DMS 273 (cell line): ENCODE data around the gene CCDC47.

Experiments
- DNase-seq: peaks from one replicate; lab custom pipeline; 2025; ENCODE audit not compliant: unreplicated experiment; lab: John Stamatoyannopoulos, UW

CCDC47 gene

DNA sequence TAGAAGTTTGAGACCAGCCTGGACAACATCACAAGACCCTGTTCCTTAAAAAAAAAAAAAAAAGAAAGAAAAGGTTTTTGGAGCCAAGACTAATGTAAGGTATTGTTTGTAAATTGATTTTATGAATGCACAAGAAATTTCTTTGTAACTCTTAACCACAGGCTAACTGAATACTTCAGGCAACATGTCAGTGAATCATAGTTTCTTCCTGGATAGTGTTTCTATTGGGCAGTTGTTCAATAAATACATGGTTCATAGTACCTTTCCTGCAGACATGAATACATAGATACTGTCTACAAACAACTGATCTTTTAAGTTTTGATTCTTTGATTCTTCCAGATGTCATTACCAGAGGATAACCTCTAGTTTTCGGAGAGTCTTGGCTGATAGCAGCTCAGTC, 12.2 kb upstream of the CCDC47 start:
- no peak for DNase-seq

DNA sequence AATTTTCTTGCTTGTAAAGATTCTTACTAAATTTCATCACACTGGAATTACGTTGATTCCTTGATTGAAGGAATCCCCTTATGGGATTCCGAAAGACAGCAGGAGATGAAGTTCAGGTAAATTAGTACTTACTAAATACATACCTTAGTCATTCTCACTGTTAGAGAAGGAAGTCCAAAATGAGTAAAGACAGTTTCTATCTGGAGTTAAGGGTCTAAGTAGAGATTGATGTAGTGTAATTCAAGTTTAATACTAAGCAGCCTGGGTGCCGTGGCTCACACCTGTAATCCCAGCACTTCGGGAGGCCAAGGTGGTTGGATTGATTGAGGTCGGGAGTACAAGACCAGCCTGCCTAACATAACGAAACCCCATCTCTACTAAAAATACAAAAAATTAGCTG, 10.1 kb upstream of the CCDC47 start:
- DNase-seq = no peak

DNA sequence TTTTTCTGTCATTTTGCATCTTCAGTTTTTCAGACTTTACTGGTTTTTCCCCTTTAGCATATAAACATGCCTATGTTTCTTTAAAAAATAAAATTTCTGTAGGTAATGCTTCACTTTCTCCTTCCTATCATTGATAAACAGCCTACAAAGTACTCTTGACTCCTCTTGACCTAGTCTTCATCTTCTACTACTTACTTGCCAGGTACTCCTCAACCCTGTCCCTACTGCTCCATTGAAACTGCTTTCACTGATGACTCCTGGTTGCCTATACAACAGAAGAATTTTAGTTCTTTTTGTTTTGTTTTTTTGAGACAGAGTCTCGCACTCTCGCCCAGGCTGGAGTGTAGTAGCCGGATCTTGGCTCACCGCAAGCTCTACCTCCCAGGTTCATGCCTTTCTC, 7.5 kb upstream of the CCDC47 start:
- no peak for DNase-seq

- no peak for DNase-seq
Observed at GRCh38 chr17:63780507-63780906, 7.1 kb upstream of the CCDC47 start.

DNA sequence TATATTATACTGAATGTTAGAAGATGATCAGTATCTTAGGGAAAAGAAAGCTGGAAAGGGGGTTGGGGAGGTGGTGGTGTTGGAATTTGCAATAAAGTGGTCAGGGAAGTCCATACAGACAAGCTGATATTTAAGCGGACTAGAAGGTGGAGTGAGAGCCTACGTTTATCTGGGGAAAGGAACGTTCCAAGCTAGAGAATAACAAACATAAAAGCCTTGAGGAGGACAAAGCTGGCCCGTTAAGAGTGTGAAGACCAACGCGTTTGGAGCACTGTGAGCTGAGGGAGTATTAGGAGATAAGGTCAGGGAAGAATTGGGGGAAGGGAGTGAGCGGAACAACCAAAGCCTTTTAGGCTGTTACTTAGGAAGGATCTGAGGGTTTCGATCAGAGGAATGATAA, 2.0 kb upstream of the CCDC47 start:
- DNase-seq = no peak

DNA sequence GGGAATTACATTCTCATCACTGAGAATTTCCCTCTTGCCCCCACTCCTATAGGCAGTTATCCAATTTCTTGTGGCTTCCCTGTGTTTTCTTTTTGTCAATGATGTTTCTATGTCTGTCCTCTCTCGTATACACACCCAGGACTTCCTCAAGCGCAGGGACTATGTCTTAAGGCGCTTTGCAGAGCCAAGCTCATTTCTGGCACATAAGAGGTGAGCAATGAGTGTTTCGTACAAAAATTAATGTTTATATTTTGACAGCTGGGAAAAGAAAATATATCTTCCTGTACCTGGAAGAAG, 1.5 kb upstream of the CCDC47 start:
- peak; percentile 39 for DNase-seq

DNA sequence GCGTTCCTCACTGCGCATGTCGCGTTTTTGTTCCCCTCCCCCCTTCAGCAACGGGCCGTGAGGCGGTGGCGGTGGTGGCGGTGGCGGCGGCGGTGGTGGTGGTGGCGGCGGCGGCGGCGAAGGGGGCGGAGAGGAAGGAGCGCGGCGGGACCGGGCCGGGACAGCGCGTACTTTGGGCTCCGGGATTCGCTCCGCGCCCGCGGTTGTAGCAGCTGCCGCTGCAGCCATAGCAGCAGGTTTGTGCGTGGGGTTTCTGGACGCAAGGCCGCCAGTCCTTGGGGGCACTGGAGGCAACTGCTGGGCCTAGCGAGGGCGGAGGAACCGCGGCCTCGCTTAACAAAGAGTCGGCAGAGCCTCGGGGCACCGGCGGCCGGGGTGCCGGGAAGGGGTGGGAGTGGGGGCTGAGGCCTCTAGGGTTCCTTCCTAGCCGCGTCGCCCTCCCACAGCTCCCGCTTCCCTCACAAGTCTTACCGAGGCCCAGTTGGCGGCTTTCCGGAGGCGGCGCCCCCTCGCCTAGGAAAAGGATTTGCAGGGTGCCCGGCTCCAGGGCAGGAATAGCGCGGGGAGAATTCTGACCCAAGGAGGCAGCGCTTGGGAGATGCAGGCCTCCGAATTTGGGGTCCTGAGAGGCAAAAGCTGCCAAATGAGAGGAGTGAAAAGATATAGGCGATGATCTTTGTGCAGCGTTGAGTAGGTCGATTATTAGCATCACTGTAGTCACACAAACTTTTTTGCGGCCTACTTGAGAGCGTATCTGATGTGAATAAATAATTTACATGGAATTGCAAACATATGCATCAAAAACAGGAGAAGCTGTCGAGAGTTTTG, 958 bp upstream of the CCDC47 start, which contains the start of gene DDX42:
Gene DDX42 (plus strand): TSS at position 30 of the 828 bp plus-strand sequence. CDS start 12,880 bp downstream, outside the sequence.
- DNase-seq = peak; percentile 81

DNA sequence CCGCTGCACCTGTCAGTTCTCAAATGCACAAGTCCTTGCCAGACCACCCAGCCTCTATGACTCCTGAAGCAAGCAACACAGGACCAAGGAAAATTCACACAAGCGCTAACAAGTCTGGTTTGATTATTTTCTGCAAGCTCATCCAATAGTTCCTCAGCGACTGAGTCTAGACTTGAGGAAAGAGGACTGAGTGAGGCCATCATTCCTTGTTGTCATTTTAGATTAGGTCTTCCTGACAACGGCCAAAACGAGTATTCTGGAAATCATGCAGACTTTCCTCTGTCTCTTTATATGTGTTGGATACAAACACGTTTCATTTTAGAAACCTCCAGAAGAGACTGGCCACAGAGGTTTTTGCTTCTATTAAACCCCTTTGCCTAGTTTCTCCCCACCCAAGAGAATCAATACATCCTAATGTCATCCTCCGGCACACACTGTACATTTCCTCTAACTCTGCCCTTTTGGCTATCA, 561 bp downstream of the CCDC47 start:
- peak; percentile 46 for DNase-seq

GRCh38 chr17:63768433-63768832, 5.0 kb downstream of the CCDC47 start:
- no peak for DNase-seq

DNA sequence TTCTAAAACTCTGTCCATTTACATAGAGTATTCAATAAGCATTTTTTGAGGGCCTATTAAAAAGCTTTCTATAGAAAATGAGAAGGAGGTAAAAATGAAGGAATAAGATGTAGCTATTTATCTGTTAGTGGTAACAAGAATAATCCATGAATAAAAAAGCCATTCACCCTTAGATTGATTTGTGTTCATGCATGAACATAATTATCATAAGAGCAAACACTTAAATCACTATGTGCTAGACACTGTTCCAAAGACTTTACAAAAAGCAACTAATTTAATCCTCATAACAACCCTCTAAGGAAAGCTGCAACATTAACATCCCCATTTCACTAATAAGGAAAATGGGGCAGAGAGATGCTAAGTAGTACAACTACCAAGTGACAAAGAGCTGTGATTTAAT, 6.6 kb downstream of the CCDC47 start:
- DNase-seq = no peak

DNA sequence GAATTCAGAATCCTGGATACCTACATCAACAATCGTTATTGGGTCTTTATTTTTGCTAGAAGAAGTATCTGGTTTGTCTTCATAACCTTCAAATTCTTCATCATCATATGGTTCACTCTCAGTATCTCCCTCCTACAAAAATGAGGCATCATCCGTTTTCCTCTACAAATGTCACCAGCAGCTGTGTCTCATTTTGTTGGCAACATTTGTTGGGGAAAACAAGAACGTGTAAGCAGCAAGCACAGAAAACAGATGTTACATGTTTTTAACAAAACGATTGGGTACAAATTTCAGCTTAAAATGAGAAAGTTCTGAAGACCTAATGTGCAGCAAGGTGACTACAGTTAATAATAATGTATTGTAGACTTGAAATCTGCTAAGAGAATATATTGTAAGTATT, 8.7 kb downstream of the CCDC47 start:
- DNase-seq = no peak

GRCh38 chr17:63762161-63763078, 11.0 kb downstream of the CCDC47 start:
- no peak for DNase-seq

DNA sequence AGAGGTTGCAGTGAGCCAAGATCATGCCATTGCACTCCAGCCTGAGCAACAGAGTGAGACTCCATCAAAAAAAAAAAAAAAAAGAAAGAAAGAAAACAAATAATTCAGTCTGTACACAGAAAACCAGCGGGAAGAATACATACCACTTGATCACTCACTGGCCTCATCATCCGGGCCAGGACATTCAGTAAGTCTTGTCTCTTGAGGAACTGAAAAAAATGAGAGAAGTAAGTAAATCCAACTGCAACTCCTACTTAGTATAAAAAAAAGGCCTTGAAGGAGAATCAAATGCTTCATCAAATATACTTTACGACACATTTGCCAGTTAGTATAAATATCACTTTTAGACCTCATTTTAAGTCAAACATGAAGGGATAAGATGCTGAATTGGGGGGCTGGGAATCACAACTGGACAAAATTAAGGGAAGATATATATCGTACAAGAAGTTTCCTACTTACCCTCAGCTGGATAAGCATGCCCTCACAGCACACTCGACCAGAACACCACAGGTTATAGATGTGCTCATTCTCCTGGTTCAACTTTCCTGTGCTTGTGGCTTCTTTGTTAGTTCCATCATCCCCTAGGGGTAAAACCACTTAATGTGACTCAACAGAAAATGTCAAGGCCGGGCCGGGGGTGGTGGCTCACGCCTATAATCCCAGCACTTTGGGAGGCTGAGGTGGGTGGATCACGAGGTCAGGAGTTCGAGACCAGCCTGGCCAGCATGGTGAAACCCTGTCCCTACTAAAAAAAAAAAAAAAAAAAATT, 12.4 kb downstream of the CCDC47 start:
- DNase-seq = no peak

DNA sequence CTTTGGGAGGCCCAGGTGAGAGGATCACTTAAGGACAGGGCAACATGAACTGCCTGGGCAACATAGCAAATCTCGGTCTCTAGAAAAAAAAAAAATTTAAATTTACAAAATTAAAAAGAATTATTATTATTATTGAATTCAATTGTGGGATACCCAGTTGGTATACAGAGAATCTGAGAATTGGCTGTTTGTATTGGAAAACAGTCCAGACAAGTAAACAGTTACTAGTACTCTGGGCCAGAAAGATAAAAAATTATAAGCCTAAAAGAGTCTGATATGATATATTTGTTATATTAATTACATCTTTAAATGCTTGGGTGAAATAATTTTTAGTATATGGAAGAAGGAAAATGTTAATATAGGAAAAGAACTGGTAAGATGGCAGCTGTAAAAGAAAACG, 15.0 kb downstream of the CCDC47 start:
- no peak for DNase-seq

DNA sequence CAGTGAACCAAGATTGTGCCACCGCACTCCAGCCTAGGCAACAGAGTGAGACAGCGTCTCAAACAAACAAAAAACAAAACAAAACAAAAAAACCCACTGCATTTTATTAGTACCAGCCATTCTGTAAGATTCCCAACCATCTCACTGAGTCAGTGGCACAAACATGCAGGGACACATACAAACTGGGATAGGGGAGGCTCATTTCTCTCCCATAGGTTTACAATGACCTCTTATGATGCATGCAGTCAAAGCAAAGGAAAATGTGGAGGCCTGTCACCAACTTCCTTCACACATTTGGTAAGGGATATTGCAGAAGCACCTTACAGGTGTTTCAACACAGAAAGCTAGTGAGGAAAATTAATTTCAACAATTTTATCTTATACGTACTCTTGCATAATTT, 19.4 kb downstream of the CCDC47 start:
- no peak for DNase-seq

GRCh38 chr17:63753215-63753614, 20.2 kb downstream of the CCDC47 start:
- no peak for DNase-seq

DNA sequence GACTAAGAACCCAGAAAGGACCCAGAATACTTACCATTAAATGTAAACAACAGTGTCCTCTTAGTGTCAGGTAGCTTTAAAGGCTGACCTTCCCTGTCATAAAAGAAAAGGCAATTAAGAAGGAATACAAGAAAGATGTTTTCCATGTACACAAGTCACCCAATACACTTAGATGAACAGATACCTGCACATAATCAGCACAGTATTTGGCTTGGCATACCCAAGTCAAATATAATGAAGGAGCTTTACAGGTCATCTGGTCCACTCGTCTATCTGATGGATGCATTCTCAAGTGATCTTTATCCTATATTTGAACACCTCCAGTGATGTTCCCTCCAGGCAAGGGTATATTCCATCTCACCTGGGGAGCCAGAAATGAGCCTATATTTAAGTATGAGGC, 20.7 kb downstream of the CCDC47 start:
- no peak for DNase-seq

DNA sequence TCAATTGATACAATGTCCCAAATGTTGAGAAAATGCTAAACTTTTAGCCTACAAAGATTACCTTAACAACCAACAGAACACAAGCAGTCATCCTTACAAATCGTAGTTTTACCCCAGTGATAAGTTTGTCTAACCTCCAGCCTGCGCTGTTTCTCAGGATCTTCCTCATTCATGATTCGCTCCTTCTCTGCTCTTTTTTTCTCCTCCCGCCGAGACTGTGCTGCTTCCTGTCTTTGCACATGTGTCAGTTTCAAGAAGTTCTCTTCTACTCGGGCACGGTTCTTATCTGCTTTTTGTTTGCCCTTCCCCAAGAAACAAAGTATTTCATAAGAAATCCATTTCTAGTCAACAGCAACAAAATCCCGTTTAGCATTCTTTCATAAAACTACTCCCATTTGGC, 21.6 kb downstream of the CCDC47 start:
- DNase-seq = no peak

GRCh38 chr17:63741408-63742173, 31.8 kb downstream of the CCDC47 start, which contains the start of gene STRADA:
Gene STRADA, minus strand, starts transcription at chr17:63741799. Its CDS starts 13,430 bp downstream, at chr17:63728369.
- peak; percentile 99 for DNase-seq

- no peak for DNase-seq
Observed at GRCh38 chr17:63741143-63741407, 32.3 kb downstream of the CCDC47 start.
